OCI-LY1 (cell line): ENCODE measurements around the gene HPSE2.

ENCODE experiments used
- H2AFZ ChIP-seq: fragments of 200-600 bp; sonication (generic), shearing (Covaris generic); 2 replicates; pipeline ENCODE4 v1.6.0; 2014; ENCODE audit warnings: antibody characterized with exemption, mild to moderate bottlenecking, low read length
- H3F3A ChIP-seq: fragments of 200-600 bp; sonication (generic), shearing (Covaris generic); 2 replicates; pipeline ENCODE4 v1.6.0; 2014; ENCODE audit warnings: mild to moderate bottlenecking, antibody characterized with exemption, low read length, moderate library complexity; ENCODE audit not compliant: insufficient read depth
- H3K27ac ChIP-seq: fragments of 200-600 bp; sonication (generic); 2 replicates; pipeline ENCODE4 v1.5.1; 2014; ENCODE audit warnings: low read length, mixed run types, mild to moderate bottlenecking, low read depth; ENCODE audit not compliant: poor library complexity, severe bottlenecking
- H3K27me3 ChIP-seq: fragments of 200-600 bp; sonication (generic); 2 replicates; pipeline ENCODE4 v1.6.0; 2014; ENCODE audit warnings: antibody characterized with exemption, mild to moderate bottlenecking, low read length, moderate library complexity; ENCODE audit not compliant: insufficient read depth
- H3K36me3 ChIP-seq: fragments of 200-600 bp; sonication (generic); 2 replicates; pipeline ENCODE4 v1.6.1; 2014; ENCODE audit warnings: mild to moderate bottlenecking, antibody characterized with exemption, low read length, moderate library complexity, mixed read lengths; ENCODE audit not compliant: insufficient read depth
- H3K4me1 ChIP-seq: fragments of 200-600 bp; sonication (generic); 2 replicates; pipeline ENCODE4 v1.5.1; 2014; ENCODE audit warnings: mild to moderate bottlenecking, low read length, moderate library complexity; ENCODE audit not compliant: insufficient read depth, severe bottlenecking
- H3K4me2 ChIP-seq: fragments of 200-600 bp; sonication (generic), shearing (Covaris generic); 2 replicates; pipeline ENCODE4 v1.6.1; 2014; ENCODE audit warnings: low read length
- H3K4me3 ChIP-seq: fragments of 200-600 bp; sonication (generic); 2 replicates; pipeline ENCODE4 v1.5.1; 2014; ENCODE audit warnings: low read length, low read depth, mild to moderate bottlenecking, mixed read lengths; ENCODE audit not compliant: poor library complexity, severe bottlenecking
- H3K79me2 ChIP-seq: fragments of 200-600 bp; shearing (Covaris generic); 2 replicates; pipeline ENCODE4 v1.6.1; 2016; ENCODE audit warnings: mixed run types, low read length, mixed read lengths; ENCODE audit not compliant: insufficient read depth
- H3K9ac ChIP-seq: fragments of 200-600 bp; sonication (generic), shearing (Covaris generic); 2 replicates; pipeline ENCODE4 v1.6.1; 2014; ENCODE audit warnings: mild to moderate bottlenecking, low read length, mixed read lengths
- H3K9me2 ChIP-seq: fragments of 200-600 bp; sonication (generic), shearing (Covaris generic); 2 replicates; pipeline ENCODE4 v1.6.1; 2014; ENCODE audit warnings: low read depth, mild to moderate bottlenecking, low read length, mixed read lengths
- H3K9me3 ChIP-seq: fragments of 200-600 bp; shearing (Covaris generic); 2 replicates; pipeline ENCODE4 v1.6.1; 2014; ENCODE audit warnings: low read length, mixed read lengths
- H4K20me1 ChIP-seq: fragments of 200-600 bp; sonication (generic), shearing (Covaris generic); 2 replicates; pipeline ENCODE4 v1.6.0; 2016; ENCODE audit warnings: mild to moderate bottlenecking, low read length; ENCODE audit not compliant: insufficient read depth
- EZH2 ChIP-seq: fragments of 200-600 bp; sonication (generic), shearing (Covaris generic); IDR thresholded peaks from 2 replicates; pipeline ENCODE4 v1.8.0; 2017; ENCODE audit warnings: borderline replicate concordance, mixed run types, mild to moderate bottlenecking, antibody characterized with exemption, low read length, moderate library complexity, mixed read lengths
- TF ChIP-seq, protein P1 (sequence below): fragments of 200-600 bp; sonication (generic), shearing (Covaris generic); IDR thresholded peaks from 2 replicates; pipeline ENCODE4 v1.5.1; 2017; ENCODE audit warnings: mild to moderate bottlenecking, antibody characterized with exemption, low read length, moderate library complexity, mixed read lengths

The HPSE2 gene

DNA sequence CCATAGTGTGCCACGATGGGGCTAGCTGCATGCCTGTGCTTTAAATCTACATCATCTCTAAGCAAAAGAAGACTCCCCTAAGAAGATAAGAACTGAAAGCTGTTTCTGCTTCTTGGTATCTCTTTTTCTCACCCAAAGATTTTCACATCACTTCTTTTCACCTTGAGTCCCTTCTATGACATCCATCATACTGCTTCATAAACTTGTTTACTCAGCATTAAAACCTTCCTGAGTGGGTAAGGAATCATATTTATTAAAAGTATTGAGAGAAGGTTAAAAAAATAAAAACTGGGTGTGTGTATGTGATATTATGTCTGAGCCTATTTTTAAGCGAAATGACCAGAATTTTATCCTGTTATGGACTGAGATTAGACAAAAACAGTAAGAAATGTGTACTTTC is 150.3 kb downstream of the HPSE2 start:
- TF ChIP-seq EZH2 = no peak
- TF ChIP-seq, protein P1, sequence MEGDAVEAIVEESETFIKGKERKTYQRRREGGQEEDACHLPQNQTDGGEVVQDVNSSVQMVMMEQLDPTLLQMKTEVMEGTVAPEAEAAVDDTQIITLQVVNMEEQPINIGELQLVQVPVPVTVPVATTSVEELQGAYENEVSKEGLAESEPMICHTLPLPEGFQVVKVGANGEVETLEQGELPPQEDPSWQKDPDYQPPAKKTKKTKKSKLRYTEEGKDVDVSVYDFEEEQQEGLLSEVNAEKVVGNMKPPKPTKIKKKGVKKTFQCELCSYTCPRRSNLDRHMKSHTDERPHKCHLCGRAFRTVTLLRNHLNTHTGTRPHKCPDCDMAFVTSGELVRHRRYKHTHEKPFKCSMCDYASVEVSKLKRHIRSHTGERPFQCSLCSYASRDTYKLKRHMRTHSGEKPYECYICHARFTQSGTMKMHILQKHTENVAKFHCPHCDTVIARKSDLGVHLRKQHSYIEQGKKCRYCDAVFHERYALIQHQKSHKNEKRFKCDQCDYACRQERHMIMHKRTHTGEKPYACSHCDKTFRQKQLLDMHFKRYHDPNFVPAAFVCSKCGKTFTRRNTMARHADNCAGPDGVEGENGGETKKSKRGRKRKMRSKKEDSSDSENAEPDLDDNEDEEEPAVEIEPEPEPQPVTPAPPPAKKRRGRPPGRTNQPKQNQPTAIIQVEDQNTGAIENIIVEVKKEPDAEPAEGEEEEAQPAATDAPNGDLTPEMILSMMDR = no peak

DNA sequence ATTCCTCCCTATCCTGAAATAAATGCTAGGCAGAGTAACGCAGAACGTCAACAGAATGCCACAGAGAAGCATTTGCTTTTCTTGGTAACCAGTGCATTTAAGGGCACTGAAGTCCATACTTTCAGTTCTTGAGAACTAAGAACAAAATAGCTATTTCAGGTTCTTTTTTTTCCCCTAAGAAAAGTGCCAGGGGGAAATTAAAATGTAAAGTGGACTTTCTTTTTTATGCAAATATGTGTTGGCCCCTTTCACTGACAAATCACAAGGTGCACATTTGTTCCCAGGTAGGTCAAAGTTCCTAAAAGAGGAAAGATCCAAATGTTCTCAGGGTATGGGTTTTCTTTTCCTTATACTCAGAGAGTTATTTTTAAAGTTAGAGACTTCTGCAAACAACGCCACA is 151.5 kb downstream of the HPSE2 start:
- no peak overlapping the region for H3K27ac ChIP-seq
- H3K4me3 ChIP-seq = no peak overlapping the region
- no peaks in the 10 kb centered on the region for H3F3A ChIP-seq
- no peak for TF ChIP-seq EZH2
- TF ChIP-seq, protein P1 = no peak
- H3K9me3 ChIP-seq = no peaks in the 10 kb centered on the region
- no peaks in the 10 kb centered on the region for H3K79me2 ChIP-seq
- no peaks in the 10 kb centered on the region for H3K9me2 ChIP-seq
- H4K20me1 ChIP-seq = no peaks in the 10 kb centered on the region
- no peaks in the 10 kb centered on the region for H3K27me3 ChIP-seq
- no peaks in the 10 kb centered on the region for H3K36me3 ChIP-seq
- no peak overlapping the region for H2AFZ ChIP-seq
- no peaks in the 10 kb centered on the region for H3K4me1 ChIP-seq
- no peak overlapping the region for H3K9ac ChIP-seq
- no peak overlapping the region for H3K4me2 ChIP-seq

More for the DNA sequence above, 150.3 kb downstream of the HPSE2 start:
- Histone ChIP-seq H3K27ac (no peak overlapping the region), H4K20me1 (no peaks in the 10 kb centered on the region), H2AFZ (no peak overlapping the region), H3K4me2 (no peak overlapping the region), H3K9ac (no peak overlapping the region), H3K9me2 (no peaks in the 10 kb centered on the region), H3K4me3 (no peak overlapping the region), H3K4me1 (no peaks in the 10 kb centered on the region), H3K79me2 (no peaks in the 10 kb centered on the region), H3K27me3 (no peaks in the 10 kb centered on the region), H3K9me3 (no peaks in the 10 kb centered on the region), H3K36me3 (no peaks in the 10 kb centered on the region), H3F3A (no peaks in the 10 kb centered on the region)

DNA sequence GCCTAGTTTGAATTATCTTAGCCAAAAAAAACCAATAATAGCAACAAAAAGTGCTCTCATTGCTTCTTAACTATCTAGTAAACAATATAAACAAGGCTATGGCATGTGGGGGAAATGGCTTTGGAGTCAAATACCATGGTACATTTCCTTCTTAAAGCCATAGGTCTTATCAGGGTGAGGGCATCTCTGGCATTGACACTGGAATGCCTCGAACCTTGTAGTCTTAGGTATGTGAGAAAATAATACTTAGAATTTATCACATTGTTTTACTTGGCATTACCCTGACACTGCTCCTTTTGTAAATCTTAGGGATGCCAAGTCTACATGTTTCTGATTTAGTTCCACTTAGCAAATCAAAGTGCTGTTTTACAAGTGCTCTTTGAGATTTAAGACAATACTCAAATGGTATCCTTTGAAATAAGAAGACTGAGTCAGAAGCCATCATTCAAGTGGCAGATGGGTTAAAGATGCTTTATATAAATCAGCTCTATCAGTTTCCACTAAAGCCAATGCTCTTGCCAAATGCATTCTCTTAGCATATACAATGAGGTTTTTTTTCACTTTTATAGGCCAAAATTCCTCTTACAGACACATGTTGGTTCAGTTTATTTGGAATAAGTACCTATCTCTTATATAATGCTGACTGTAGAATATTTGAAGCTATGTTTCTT is 155.2 kb downstream of the HPSE2 start:
- no peaks in the 10 kb centered on the region for H4K20me1 ChIP-seq

More for the DNA sequence above, 155.2 kb downstream of the HPSE2 start:
- TF ChIP-seq EZH2 = no peak
- TF ChIP-seq, protein P1 = no peak
- Histone ChIP-seq H2AFZ (no peak overlapping the region), H3K27me3 (no peaks in the 10 kb centered on the region), H3K27ac (no peak overlapping the region), H3K4me1 (no peaks in the 10 kb centered on the region), H3K9me2 (no peaks in the 10 kb centered on the region), H3K36me3 (no peaks in the 10 kb centered on the region), H3F3A (no peaks in the 10 kb centered on the region), H3K4me3 (no peak overlapping the region), H3K79me2 (no peaks in the 10 kb centered on the region), H3K9me3 (no peaks in the 10 kb centered on the region), H3K9ac (no peak overlapping the region), H3K4me2 (no peak overlapping the region)
